Measurements from ENCODE around the gene HECTD4.
"Not testable (repeated sequence)": the region's sequence is repeated elsewhere in the genome, so short reads cannot be mapped to it uniquely, and the experiment has no call there.

HECTD4 gene

GRCh38 chr12:112303004-112303403 is 79.2 kb downstream of the HECTD4 start:
- DNase-seq = no peak
- intact Hi-C loops (cut with DNase I) = no loop called here

GRCh38 chr12:112299704-112300103 is 82.5 kb downstream of the HECTD4 start:
- intact Hi-C loops (cut with DNase I) = no loop called here
- no peak for DNase-seq

- DNase-seq = no peak
- intact Hi-C loops (cut with DNase I) = no loop called here
Measured at GRCh38 chr12:112297188-112297587, 85.0 kb downstream of the HECTD4 start.

- intact Hi-C loops (cut with DNase I) = no loop called here
Measured at GRCh38 chr12:112296183-112296582, 86.0 kb downstream of the HECTD4 start.

GRCh38 chr12:112294793-112295192 is 87.4 kb downstream of the HECTD4 start:
- intact Hi-C loops (cut with DNase I) = no loop called here
- DNase-seq = no peak

More at GRCh38 chr12:112296183-112296582, 86.0 kb downstream of the HECTD4 start:
- no peak for DNase-seq

- no peak for DNase-seq
- intact Hi-C loops (cut with DNase I) = no loop called here
Measured at GRCh38 chr12:112288638-112289037, 93.6 kb downstream of the HECTD4 start.

- intact Hi-C loops (cut with DNase I) = no loop called here
- no peak for DNase-seq
Measured at GRCh38 chr12:112285600-112286401, 96.4 kb downstream of the HECTD4 start.

GRCh38 chr12:112283546-112283945 is 98.7 kb downstream of the HECTD4 start:
- intact Hi-C loops (cut with DNase I) = no loop called here
- no peak for DNase-seq

GRCh38 chr12:112282920-112283319 is 99.3 kb downstream of the HECTD4 start:
- intact Hi-C loops (cut with DNase I) = no loop called here
- DNase-seq = no peak

- DNase-seq = no peak
- intact Hi-C loops (cut with DNase I) = no loop called here
Measured at GRCh38 chr12:112275836-112276235, 106.4 kb downstream of the HECTD4 start.

GRCh38 chr12:112275207-112275606 is 107.0 kb downstream of the HECTD4 start:
- DNase-seq = no peak
- intact Hi-C loops (cut with DNase I) = no loop called here

GRCh38 chr12:112270673-112271072 is 111.6 kb downstream of the HECTD4 start:
- no peak for DNase-seq
- intact Hi-C loops (cut with DNase I) = no loop called here

GRCh38 chr12:112266473-112266872 is 115.8 kb downstream of the HECTD4 start:
- no peak for DNase-seq
- intact Hi-C loops (cut with DNase I) = no loop called here

GRCh38 chr12:112261559-112261958 is 120.7 kb downstream of the HECTD4 start:
- intact Hi-C loops (cut with DNase I) = no loop called here
- DNase-seq = peak in 5 of 42 donors; percentile 16 to 50 (median 21)

- intact Hi-C loops (cut with DNase I) = no loop called here
- no peak for DNase-seq
Measured at GRCh38 chr12:112258926-112259325, 123.3 kb downstream of the HECTD4 start.

GRCh38 chr12:112256780-112257179 is 125.5 kb downstream of the HECTD4 start:
- intact Hi-C loops (cut with DNase I) = no loop called here
- DNase-seq = no peak

- intact Hi-C loops (cut with DNase I) = no loop called here
- DNase-seq = no peak
Measured at GRCh38 chr12:112252184-112252583, 130.0 kb downstream of the HECTD4 start.

GRCh38 chr12:112244902-112245301 is 137.3 kb downstream of the HECTD4 start:
- DNase-seq; intact Hi-C loops (cut with DNase I): not testable (repeated sequence)

- peak in 30 of 42 donors; percentile 5 to 63 (median 32) for DNase-seq
- intact Hi-C loops (cut with DNase I) = no loop called here
Measured at GRCh38 chr12:112243255-112244110, 138.7 kb downstream of the HECTD4 start.

GRCh38 chr12:112241176-112241575 is 141.1 kb downstream of the HECTD4 start:
- DNase-seq = no peak
- intact Hi-C loops (cut with DNase I) = no loop called here

All from head of caudate nucleus (tissue), 42 donors.